ENCODE results near the gene NUDT19.

DNA sequence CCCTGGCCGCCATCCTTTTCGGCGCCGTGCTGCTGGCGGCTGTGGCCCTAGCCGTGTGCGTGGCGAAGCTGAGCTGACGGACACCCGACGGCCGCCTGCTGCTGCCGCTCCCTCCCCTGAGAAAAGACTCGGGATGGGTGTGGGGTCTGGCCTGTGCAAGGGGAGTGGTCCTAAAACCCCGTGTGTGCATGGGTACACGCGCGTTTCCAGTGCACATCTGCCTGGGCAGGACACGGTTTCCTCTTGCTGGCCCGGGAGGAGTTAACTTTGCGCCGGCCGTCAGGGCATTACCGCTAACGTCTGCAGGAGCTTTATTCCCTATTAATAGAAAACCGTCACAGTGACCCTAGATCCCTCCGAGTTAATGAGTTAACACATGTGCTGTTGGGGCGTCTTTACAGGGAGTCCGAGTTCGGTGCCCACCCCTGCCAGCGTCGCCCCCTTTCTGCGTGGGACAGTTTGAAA lies 14.7 kb upstream of the NUDT19 start:
- TF ChIP-seq FOS (IDR thresholded peaks at IDR 0.05; ENCODE audit: borderline replicate concordance, insufficient read depth, low read length) (no peak), EZH2 (IDR thresholded peaks at IDR 0.05; ENCODE audit: borderline replicate concordance, low read depth, low read length, severe bottlenecking) (peak; percentile 52), POLR2A (IDR thresholded peaks at IDR 0.05; ENCODE audit: low read depth, low read length) (no peak), MYC (IDR thresholded peaks at IDR 0.05; ENCODE audit: low read depth, low read length) (no peak), POLR2AphosphoS5 (IDR thresholded peaks at IDR 0.05; ENCODE audit: insufficient read depth, low read depth, low read length) (no peak), JUN (IDR thresholded peaks at IDR 0.05; ENCODE audit: borderline replicate concordance, insufficient read depth, insufficient read length, low read depth) (no peak)
- TF ChIP-seq, protein P1, sequence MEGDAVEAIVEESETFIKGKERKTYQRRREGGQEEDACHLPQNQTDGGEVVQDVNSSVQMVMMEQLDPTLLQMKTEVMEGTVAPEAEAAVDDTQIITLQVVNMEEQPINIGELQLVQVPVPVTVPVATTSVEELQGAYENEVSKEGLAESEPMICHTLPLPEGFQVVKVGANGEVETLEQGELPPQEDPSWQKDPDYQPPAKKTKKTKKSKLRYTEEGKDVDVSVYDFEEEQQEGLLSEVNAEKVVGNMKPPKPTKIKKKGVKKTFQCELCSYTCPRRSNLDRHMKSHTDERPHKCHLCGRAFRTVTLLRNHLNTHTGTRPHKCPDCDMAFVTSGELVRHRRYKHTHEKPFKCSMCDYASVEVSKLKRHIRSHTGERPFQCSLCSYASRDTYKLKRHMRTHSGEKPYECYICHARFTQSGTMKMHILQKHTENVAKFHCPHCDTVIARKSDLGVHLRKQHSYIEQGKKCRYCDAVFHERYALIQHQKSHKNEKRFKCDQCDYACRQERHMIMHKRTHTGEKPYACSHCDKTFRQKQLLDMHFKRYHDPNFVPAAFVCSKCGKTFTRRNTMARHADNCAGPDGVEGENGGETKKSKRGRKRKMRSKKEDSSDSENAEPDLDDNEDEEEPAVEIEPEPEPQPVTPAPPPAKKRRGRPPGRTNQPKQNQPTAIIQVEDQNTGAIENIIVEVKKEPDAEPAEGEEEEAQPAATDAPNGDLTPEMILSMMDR (IDR thresholded peaks at IDR 0.05; ENCODE audit: extremely low read depth in 1 of 2, insufficient read depth in 1 of 2, low read depth in 1 of 2, low read length in 2 of 2), result no peak
- TF ChIP-seq, protein P2, sequence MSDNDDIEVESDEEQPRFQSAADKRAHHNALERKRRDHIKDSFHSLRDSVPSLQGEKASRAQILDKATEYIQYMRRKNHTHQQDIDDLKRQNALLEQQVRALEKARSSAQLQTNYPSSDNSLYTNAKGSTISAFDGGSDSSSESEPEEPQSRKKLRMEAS (IDR thresholded peaks at IDR 0.05; ENCODE audit: insufficient read depth, insufficient read length), result no peak
